ENCODE measurements around the gene P2RX6.

GRCh38 chr22:20985720-20986119, 29.2 kb upstream of the P2RX6 start:
- no peak for TF ChIP-seq CTCF (IDR thresholded peaks at IDR 0.05)
- TF ChIP-seq POLR2AphosphoS5 (IDR thresholded peaks at IDR 0.05; ENCODE audit: low read depth, low read length): no peak
- no peak for TF ChIP-seq REST (IDR thresholded peaks at IDR 0.05; ENCODE audit: insufficient read depth in 1 of 2, low read depth in 2 of 2, low read length in 1 of 2)
- TF ChIP-seq SIN3A (IDR thresholded peaks at IDR 0.05; ENCODE audit: borderline replicate concordance, insufficient read depth, low read depth, low read length): no peak

All from Panc1 (cell line).